Measurements from ENCODE around the gene GNAO1. TPM values are rescaled to one million over a fixed set of nuclear protein-coding genes. Genes with fewer than 3 reads are reported as not detected.
"Not testable (repeated sequence)": the region's sequence is repeated elsewhere in the genome, so short reads cannot be mapped to it uniquely, and the experiment has no call there.

GNAO1 gene
- total RNA-seq, 1 donor = not detected

GRCh38 chr16:56373003-56373402 lies 181.7 kb downstream of the GNAO1 start:
- TF ChIP-seq, protein P1, sequence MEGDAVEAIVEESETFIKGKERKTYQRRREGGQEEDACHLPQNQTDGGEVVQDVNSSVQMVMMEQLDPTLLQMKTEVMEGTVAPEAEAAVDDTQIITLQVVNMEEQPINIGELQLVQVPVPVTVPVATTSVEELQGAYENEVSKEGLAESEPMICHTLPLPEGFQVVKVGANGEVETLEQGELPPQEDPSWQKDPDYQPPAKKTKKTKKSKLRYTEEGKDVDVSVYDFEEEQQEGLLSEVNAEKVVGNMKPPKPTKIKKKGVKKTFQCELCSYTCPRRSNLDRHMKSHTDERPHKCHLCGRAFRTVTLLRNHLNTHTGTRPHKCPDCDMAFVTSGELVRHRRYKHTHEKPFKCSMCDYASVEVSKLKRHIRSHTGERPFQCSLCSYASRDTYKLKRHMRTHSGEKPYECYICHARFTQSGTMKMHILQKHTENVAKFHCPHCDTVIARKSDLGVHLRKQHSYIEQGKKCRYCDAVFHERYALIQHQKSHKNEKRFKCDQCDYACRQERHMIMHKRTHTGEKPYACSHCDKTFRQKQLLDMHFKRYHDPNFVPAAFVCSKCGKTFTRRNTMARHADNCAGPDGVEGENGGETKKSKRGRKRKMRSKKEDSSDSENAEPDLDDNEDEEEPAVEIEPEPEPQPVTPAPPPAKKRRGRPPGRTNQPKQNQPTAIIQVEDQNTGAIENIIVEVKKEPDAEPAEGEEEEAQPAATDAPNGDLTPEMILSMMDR (IDR thresholded peaks at IDR 0.05; ENCODE audit: extremely low read depth, low read depth, low read length) = no peak
- DNase-seq (ENCODE audit: insufficient read length, low spot score, missing footprints) = no peak
- Histone ChIP-seq H3K79me2 (ENCODE audit: insufficient read depth, low read length) (peaks cover 35% of the 10 kb centered on the region), H3K9me3 (ENCODE audit: low read depth, low read length) (no peaks in the 10 kb centered on the region), H4K20me1 (ENCODE audit: insufficient read depth, low read length) (no peaks in the 10 kb centered on the region), H3K27ac (ENCODE audit: low read depth, low read length) (no peak overlapping the region), H3K27me3 (ENCODE audit: insufficient read depth, low read length) (no peaks in the 10 kb centered on the region), H3K36me3 (ENCODE audit: insufficient read depth, low read length) (peaks cover 16% of the 10 kb centered on the region), H3K4me1 (ENCODE audit: insufficient read depth, low read length) (peaks cover 15% of the 10 kb centered on the region), H2AFZ (ENCODE audit: low read length) (no peak overlapping the region), H3K4me2 (ENCODE audit: insufficient read depth, low read length) (no peak overlapping the region), H3K4me3 (ENCODE audit: insufficient read depth, low read length) (no peak overlapping the region)

DNA sequence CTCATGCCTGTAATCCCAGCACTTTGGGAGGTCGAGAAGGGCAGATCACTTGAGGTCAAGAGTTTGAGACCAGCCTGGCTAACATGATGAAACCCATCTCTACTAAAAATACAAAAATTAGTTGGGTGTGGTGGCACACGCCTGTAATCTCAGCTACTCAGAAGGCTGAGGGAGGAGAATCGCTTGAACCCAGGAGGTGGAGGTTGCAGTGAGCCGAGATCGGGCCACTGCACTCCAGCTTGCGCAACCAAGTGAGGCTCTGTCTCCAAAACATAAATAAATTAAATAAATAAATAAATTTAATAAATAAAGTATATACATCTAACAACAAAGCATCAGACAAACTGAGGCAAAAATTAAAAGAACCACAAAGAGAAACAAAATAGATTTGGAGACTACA lies 184.5 kb downstream of the GNAO1 start:
- H3K4me2 ChIP-seq (ENCODE audit: insufficient read depth, low read length); H3K9me3 ChIP-seq (ENCODE audit: low read depth, low read length); H3K4me3 ChIP-seq (ENCODE audit: insufficient read depth, low read length); H3K27me3 ChIP-seq (ENCODE audit: insufficient read depth, low read length); H4K20me1 ChIP-seq (ENCODE audit: insufficient read depth, low read length); H2AFZ ChIP-seq (ENCODE audit: low read length); H3K4me1 ChIP-seq (ENCODE audit: insufficient read depth, low read length); DNase-seq (ENCODE audit: insufficient read length, low spot score, missing footprints); H3K27ac ChIP-seq (ENCODE audit: low read depth, low read length); H3K36me3 ChIP-seq (ENCODE audit: insufficient read depth, low read length): not testable (repeated sequence)
- H3K79me2 ChIP-seq (ENCODE audit: insufficient read depth, low read length) = peaks cover 35% of the 10 kb centered on the region

- H3K79me2 ChIP-seq (ENCODE audit: insufficient read depth, low read length) = peaks cover 27% of the 10 kb centered on the region
- H4K20me1 ChIP-seq (ENCODE audit: insufficient read depth, low read length); H3K9me3 ChIP-seq (ENCODE audit: low read depth, low read length); H3K4me2 ChIP-seq (ENCODE audit: insufficient read depth, low read length); H2AFZ ChIP-seq (ENCODE audit: low read length); H3K4me3 ChIP-seq (ENCODE audit: insufficient read depth, low read length); H3K27me3 ChIP-seq (ENCODE audit: insufficient read depth, low read length); H3K4me1 ChIP-seq (ENCODE audit: insufficient read depth, low read length); DNase-seq (ENCODE audit: insufficient read length, low spot score, missing footprints); H3K27ac ChIP-seq (ENCODE audit: low read depth, low read length): not testable (repeated sequence)
- peaks cover 22% of the 10 kb centered on the region for H3K36me3 ChIP-seq (ENCODE audit: insufficient read depth, low read length)
Measured at GRCh38 chr16:56379044-56379443, 187.8 kb downstream of the GNAO1 start.

GRCh38 chr16:56380778-56381485 lies 189.6 kb downstream of the GNAO1 start:
- H3K4me3 ChIP-seq (ENCODE audit: insufficient read depth, low read length) = not testable (repeated sequence)

GRCh38 chr16:56382459-56382858 lies 191.2 kb downstream of the GNAO1 start:
- DNase-seq (ENCODE audit: insufficient read length, low spot score, missing footprints) = no peak
- peaks cover 5% of the 10 kb centered on the region for H3K4me1 ChIP-seq (ENCODE audit: insufficient read depth, low read length)
- peaks cover 2% of the 10 kb centered on the region for H3K79me2 ChIP-seq (ENCODE audit: insufficient read depth, low read length)
- no peak overlapping the region for H2AFZ ChIP-seq (ENCODE audit: low read length)
- H3K27ac ChIP-seq (ENCODE audit: low read depth, low read length) = no peak overlapping the region
- H3K4me3 ChIP-seq (ENCODE audit: insufficient read depth, low read length) = no peak overlapping the region
- no peak overlapping the region for H3K4me2 ChIP-seq (ENCODE audit: insufficient read depth, low read length)
- H3K9me3 ChIP-seq (ENCODE audit: low read depth, low read length) = peaks cover 2% of the 10 kb centered on the region
- peaks cover 31% of the 10 kb centered on the region for H3K36me3 ChIP-seq (ENCODE audit: insufficient read depth, low read length)
- TF ChIP-seq, protein P1 (IDR thresholded peaks at IDR 0.05; ENCODE audit: extremely low read depth, low read depth, low read length) = no peak
- no peaks in the 10 kb centered on the region for H3K27me3 ChIP-seq (ENCODE audit: insufficient read depth, low read length)
- H4K20me1 ChIP-seq (ENCODE audit: insufficient read depth, low read length) = no peaks in the 10 kb centered on the region

More at GRCh38 chr16:56380778-56381485, 189.6 kb downstream of the GNAO1 start:
- H4K20me1 ChIP-seq (ENCODE audit: insufficient read depth, low read length); H3K4me2 ChIP-seq (ENCODE audit: insufficient read depth, low read length); H3K27ac ChIP-seq (ENCODE audit: low read depth, low read length); DNase-seq (ENCODE audit: insufficient read length, low spot score, missing footprints); H3K27me3 ChIP-seq (ENCODE audit: insufficient read depth, low read length); H3K9me3 ChIP-seq (ENCODE audit: low read depth, low read length); H2AFZ ChIP-seq (ENCODE audit: low read length); H3K4me1 ChIP-seq (ENCODE audit: insufficient read depth, low read length): not testable (repeated sequence)
- Histone ChIP-seq H3K36me3 (ENCODE audit: insufficient read depth, low read length) (peaks cover 27% of the 10 kb centered on the region), H3K79me2 (ENCODE audit: insufficient read depth, low read length) (peaks cover 15% of the 10 kb centered on the region)

All from osteoblast (primary cell).